PC-3 (cell line): Measurements from ENCODE around the gene GNGT1.

Experiments
- CTCF ChIP-seq: fragments of 300-600 bp; sonication (generic); conservative IDR thresholded peaks from 2 replicates; pipeline ENCODE4 v1.5.1; 2017; ENCODE audit warnings: antibody characterized with exemption, low read depth, mild to moderate bottlenecking, low read length
- EZH2 ChIP-seq: fragments of 300-600 bp; sonication (generic); IDR thresholded peaks from one replicate; pipeline ENCODE4 v1.6.1; 2017; ENCODE audit warnings: antibody characterized with exemption, mild to moderate bottlenecking, low read length; ENCODE audit not compliant: unreplicated experiment

- TF ChIP-seq EZH2 (no peak), CTCF (no peak)
Observed at GRCh38 chr7:93895859-93896600, 10.3 kb upstream of the GNGT1 start.
